Lower leg skin (tissue), 3 donors: ENCODE measurements around the gene DUXB.

ENCODE experiments used
- CTCF ChIP-seq, 3 donors: fragments of 450-650 bp; IDR thresholded peaks; one replicate each; pipeline ENCODE4 v1.5.1; 2016; ENCODE audit warnings: antibody characterized with exemption in 3 of 3, mild to moderate bottlenecking in 3 of 3, moderate library complexity in 2 of 3
- POLR2A ChIP-seq, 2 donors: fragments of 450-650 bp; IDR thresholded peaks; one replicate each; pipeline ENCODE4 v1.6.1; 2016 to 2017; ENCODE audit warnings: antibody characterized with exemption in 2 of 2, mild to moderate bottlenecking in 1 of 2, moderate library complexity in 1 of 2

DNA sequence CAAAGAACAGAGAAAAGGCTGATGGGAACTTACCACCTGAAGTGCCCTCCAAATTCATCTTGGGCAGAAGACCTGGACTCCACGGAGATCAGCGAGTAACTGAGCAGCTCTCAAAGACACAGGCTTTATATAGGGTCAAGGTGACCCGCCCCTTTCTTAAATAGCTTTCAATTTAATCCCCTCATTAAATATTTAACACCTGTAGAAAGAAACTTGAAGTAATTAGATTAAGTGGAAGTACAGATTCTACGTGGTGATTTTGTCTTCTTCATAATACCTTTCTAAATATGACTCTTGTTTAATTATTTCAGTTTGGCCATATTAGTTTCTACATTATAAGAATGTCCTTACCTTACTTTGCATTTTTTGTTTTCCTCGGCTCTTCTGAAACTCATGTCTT is at the start of gene DUXB:
- no peak for TF ChIP-seq CTCF (IDR thresholded peaks at IDR 0.05)
- no peak for TF ChIP-seq POLR2A (IDR thresholded peaks at IDR 0.05)
